GM23248 (cell line): ENCODE data around the gene STRADA.

Source experiments
- EZH2 ChIP-seq: fragments of 200-600 bp; sonication (generic); IDR thresholded peaks from 2 replicates; pipeline ENCODE4 v1.6.1; 2018; ENCODE audit warnings: antibody characterized with exemption, mild to moderate bottlenecking; ENCODE audit not compliant: insufficient read depth, poor library complexity, severe bottlenecking
- EZH2phosphoT487 ChIP-seq: fragments of 200-600 bp; sonication (generic); IDR thresholded peaks from 2 replicates; pipeline ENCODE4 v1.6.1; 2018; ENCODE audit warnings: antibody characterized with exemption, moderate library complexity, mild to moderate bottlenecking, low read depth; ENCODE audit not compliant: insufficient read depth

DNA sequence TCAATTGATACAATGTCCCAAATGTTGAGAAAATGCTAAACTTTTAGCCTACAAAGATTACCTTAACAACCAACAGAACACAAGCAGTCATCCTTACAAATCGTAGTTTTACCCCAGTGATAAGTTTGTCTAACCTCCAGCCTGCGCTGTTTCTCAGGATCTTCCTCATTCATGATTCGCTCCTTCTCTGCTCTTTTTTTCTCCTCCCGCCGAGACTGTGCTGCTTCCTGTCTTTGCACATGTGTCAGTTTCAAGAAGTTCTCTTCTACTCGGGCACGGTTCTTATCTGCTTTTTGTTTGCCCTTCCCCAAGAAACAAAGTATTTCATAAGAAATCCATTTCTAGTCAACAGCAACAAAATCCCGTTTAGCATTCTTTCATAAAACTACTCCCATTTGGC lies 10.2 kb upstream of the STRADA start:
- TF ChIP-seq EZH2phosphoT487: no peak
- no peak for TF ChIP-seq EZH2
